Chondrocyte (in vitro differentiated cells): ENCODE results near the gene VPS18. TPM values are rescaled to one million over a fixed set of nuclear protein-coding genes. Genes with fewer than 3 reads are reported as not detected.

Experiments
- DNase-seq: peaks from one replicate; pipeline ENCODE4 v3.0.0; 2021; ENCODE audit warnings: mixed read lengths, low spot score
- H3K27ac Mint-ChIP-seq: one replicate; pipeline ENCODE4 v1.8.0; 2021; ENCODE audit warnings: mild to moderate bottlenecking, moderate library complexity, mixed read lengths; ENCODE audit not compliant: unreplicated experiment
- H3K27me3 Mint-ChIP-seq: 2 replicates; pipeline ENCODE4 v1.8.0; 2021; ENCODE audit warnings: low read depth, mixed read lengths
- H3K36me3 Mint-ChIP-seq: 2 replicates; pipeline ENCODE4 v1.8.0; 2021; ENCODE audit warnings: low read depth, mixed read lengths
- H3K4me1 Mint-ChIP-seq: 2 replicates; pipeline ENCODE4 v1.8.0; 2021; ENCODE audit warnings: low read depth, mild to moderate bottlenecking, mixed read lengths
- H3K4me3 Mint-ChIP-seq: one replicate; pipeline ENCODE4 v1.8.0; 2021; ENCODE audit warnings: mild to moderate bottlenecking, moderate library complexity, mixed read lengths; ENCODE audit not compliant: unreplicated experiment
- H3K9me3 Mint-ChIP-seq: 2 replicates; pipeline ENCODE4 v1.8.0; 2021; ENCODE audit warnings: low read depth, mixed read lengths
- CTCF ChIP-seq: fragments of 200-600 bp; sonication (generic); IDR thresholded peaks from 2 replicates; pipeline ENCODE4 v1.5.0; 2021; ENCODE audit warnings: antibody characterized with exemption, mild to moderate bottlenecking, moderate library complexity
- total RNA-seq: library from RNA; stranded (reverse); gene quantifications from 3 replicates; pipeline ENCODE4 v1.2.1, GENCODE V29; 2021

VPS18 gene
- total RNA-seq, 1 donor from 2014 or later: 33.0 TPM

- H3K4me3 Mint-ChIP-seq: peak within 1 kb of the TSS; percentile 93
- DNase-seq: no peak
- H3K27me3 Mint-ChIP-seq: no peaks in the 10 kb centered on the region
- no peaks in the 10 kb centered on the region for H3K9me3 Mint-ChIP-seq
- TF ChIP-seq CTCF: peak; percentile 47
- peaks cover 14% of the 10 kb centered on the region for H3K36me3 Mint-ChIP-seq
- peak within 1 kb of the TSS; percentile 97 for H3K27ac Mint-ChIP-seq
- peaks cover 53% of the 10 kb centered on the region for H3K4me1 Mint-ChIP-seq
Observed at GRCh38 chr15:40952901-40953712, 58.9 kb downstream of the VPS18 start, which contains the start of gene CHAC1. CHAC1 (plus strand) TSS chr15:40953471; CDS start chr15:40953584, 113 bp downstream.

Other genes starting within 250 kb of the VPS18 start
- gene RAD51, start 199.3 kb upstream of the VPS18 start, total RNA-seq: 6.9 to 13.0 TPM (median 9.4 TPM) in 3 replicates
- gene RMDN3, start 139.2 kb upstream of the VPS18 start, total RNA-seq: 27.5 to 30.1 TPM (median 28.8 TPM) in 3 replicates
- gene GCHFR, start 130.4 kb upstream of the VPS18 start, total RNA-seq: 1.6 to 2.4 TPM (median 1.9 TPM) in 3 replicates
- gene C15orf62, start 124.5 kb upstream of the VPS18 start, total RNA-seq: 0.12 TPM in 1 of 3 replicates, not detected in the others
- gene ZFYVE19, start 87.4 kb upstream of the VPS18 start, total RNA-seq: 15.5 to 22.5 TPM (median 15.8 TPM) in 3 replicates
- 26.4 to 31.8 TPM (median 29.1 TPM) in 3 replicates for gene DNAJC17, start 87.0 kb upstream of the VPS18 start, total RNA-seq
- not detected in 3 replicates for gene PPP1R14D, start 65.7 kb upstream of the VPS18 start, total RNA-seq
- 0.87 to 2.0 TPM (median 0.87 TPM) in 3 replicates for gene SPINT1, start 50.4 kb upstream of the VPS18 start, total RNA-seq
- 0.12 to 0.31 TPM in 2 of 3 replicates, not detected in the other for gene RHOV, start 20.2 kb upstream of the VPS18 start, total RNA-seq
- gene DLL4, start 34.9 kb downstream of the VPS18 start, total RNA-seq: 0.36 to 0.45 TPM in 2 of 3 replicates, not detected in the other
- 2.8 to 78.5 TPM (median 77.6 TPM) in 3 replicates for gene CHAC1, start 59.0 kb downstream of the VPS18 start, total RNA-seq
- 16.3 to 19.8 TPM (median 16.6 TPM) in 3 replicates for gene INO80, start 221.8 kb downstream of the VPS18 start, total RNA-seq